GM12891 (cell line): Measurements from ENCODE around the gene PRDM16.

Experiments used
- POLR2A ChIP-seq: IDR thresholded peaks from 2 replicates; pipeline ENCODE4 v1.6.1; 2011; ENCODE audit warnings: low read depth, low read length, control low read depth
- POLR2AphosphoS5 ChIP-seq: IDR thresholded peaks from 2 replicates; pipeline ENCODE4 v1.6.1; 2011; ENCODE audit warnings: low read depth, low read length, control low read depth
- SPI1 ChIP-seq: IDR thresholded peaks from 2 replicates; pipeline ENCODE4 v1.6.1; 2011; ENCODE audit warnings: low read depth, low read length, control low read depth
- TAF1 ChIP-seq: IDR thresholded peaks from 2 replicates; pipeline ENCODE4 v1.6.1; 2011; ENCODE audit warnings: low read depth, low read length, control low read depth

DNA sequence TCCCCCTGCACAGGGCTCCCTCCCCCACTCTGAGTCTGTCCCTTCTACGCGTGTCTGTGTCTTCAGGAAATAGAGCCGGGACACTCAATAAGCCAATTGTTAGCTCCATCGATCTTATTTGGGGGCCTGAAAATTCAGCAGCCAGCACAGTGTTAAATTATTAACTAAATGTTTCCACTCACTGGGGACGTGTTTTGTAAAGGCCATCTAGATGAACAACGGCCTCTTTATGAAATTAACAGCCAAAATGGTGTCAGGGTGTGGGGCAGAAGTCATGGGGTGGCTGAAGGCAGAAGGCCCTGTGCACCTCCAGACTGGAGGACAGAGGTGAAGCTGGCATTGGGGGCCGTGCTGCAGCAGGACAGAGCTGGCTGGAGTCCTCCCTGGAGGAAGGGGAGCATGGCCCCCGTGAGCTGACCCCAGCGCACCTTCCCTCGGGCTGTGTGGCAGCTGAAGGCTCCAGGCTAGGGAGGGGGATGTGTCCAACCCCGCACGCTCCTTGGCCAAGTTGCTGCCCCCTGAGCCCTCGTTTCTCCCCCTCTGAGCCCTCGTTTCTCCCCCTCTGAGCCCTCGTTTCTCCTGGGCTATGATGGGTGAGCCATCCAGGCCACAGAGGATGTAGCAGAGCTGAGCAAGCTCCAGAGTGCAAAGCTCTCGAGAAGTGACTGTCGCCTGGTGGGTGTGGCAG is 271.7 kb downstream of the PRDM16 start:
- TF ChIP-seq POLR2A, result no peak
- no peak for TF ChIP-seq TAF1
- no peak for TF ChIP-seq POLR2AphosphoS5
- no peak for TF ChIP-seq SPI1
